Stomach (tissue), 4 donors: ENCODE data around the gene TMEM33.

Experiments
- CTCF ChIP-seq, 7 experiments: fragments of 450-650 bp in 4 of 7; fragments of 200-600 bp in 3 of 7; sonication (generic) in 3 of 7; IDR thresholded peaks; one replicate each; pipeline ENCODE4 v1.5.1; 2016 to 2019; ENCODE audit warnings: antibody characterized with exemption in 7 of 7, control low read depth in 2 of 7, mild to moderate bottlenecking in 1 of 7
- POLR2AphosphoS5 ChIP-seq, 3 donors: sonication (generic); formaldehyde crosslinking; IDR thresholded peaks; one replicate each; pipeline ENCODE4 v1.6.1; 2016; ENCODE audit warnings: antibody characterized with exemption in 3 of 3

GRCh38 chr4:41985151-41985550, 49.9 kb downstream of the TMEM33 start:
- TF ChIP-seq POLR2AphosphoS5 (IDR thresholded peaks at IDR 0.05) (no peak), CTCF (IDR thresholded peaks at IDR 0.05) (no peak)
